Activated T-cell treated with anti-CD3 and anti-CD28 coated beads, Interleukin-2, amount 50 U/mL, for 24 hours (primary cell): ENCODE measurements around the gene CACNA1C.

Experiments used
- DNase-seq: peaks from one replicate; pipeline ENCODE4 v3.0.0-alpha.2; 2020
- H3K27ac Mint-ChIP-seq: 2 replicates; pipeline ENCODE4 v1.8.0; 2020; ENCODE audit warnings: mild to moderate bottlenecking, mixed read lengths
- H3K27me3 Mint-ChIP-seq: 2 replicates; pipeline ENCODE4 v1.8.0; 2020; ENCODE audit warnings: mixed read lengths
- H3K36me3 Mint-ChIP-seq: 2 replicates; pipeline ENCODE4 v1.8.0; 2020; ENCODE audit warnings: low read depth, mixed read lengths
- H3K4me1 Mint-ChIP-seq: 2 replicates; pipeline ENCODE4 v1.8.0; 2020; ENCODE audit warnings: low read depth, mixed read lengths
- H3K4me3 Mint-ChIP-seq: 2 replicates; pipeline ENCODE4 v1.8.0; 2020; ENCODE audit warnings: mild to moderate bottlenecking, moderate library complexity, mixed read lengths
- H3K9me3 Mint-ChIP-seq: 2 replicates; pipeline ENCODE4 v1.8.0; 2020; ENCODE audit warnings: mixed read lengths

CACNA1C gene

DNA sequence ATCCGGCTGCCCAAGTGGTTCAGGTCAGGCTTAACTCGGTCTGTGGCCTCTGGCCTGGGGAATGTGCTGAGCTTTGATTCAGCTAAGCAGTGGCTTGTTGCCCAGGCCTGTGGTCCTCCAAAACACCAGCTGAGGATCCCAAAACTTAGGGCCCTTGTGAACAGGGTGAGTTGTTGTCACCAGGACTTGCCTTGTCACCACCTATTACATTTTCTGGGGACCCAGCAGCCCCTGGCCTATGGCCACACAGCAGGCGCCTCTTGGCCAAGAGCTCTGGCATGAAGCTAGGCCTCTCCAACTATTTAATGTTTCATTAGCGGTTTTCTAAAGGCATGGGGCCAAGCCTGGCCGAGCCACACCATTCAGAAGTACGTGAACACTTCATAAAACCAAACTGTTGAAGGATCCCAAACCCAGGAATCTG, 343.7 kb downstream of the CACNA1C start:
- no peaks in the 10 kb centered on the region for H3K9me3 Mint-ChIP-seq
- DNase-seq, result no peak
- H3K27me3 Mint-ChIP-seq, result peaks cover 6% of the 10 kb centered on the region
- no peaks in the 10 kb centered on the region for H3K4me1 Mint-ChIP-seq
- H3K36me3 Mint-ChIP-seq, result no peaks in the 10 kb centered on the region
- no peak overlapping the region for H3K4me3 Mint-ChIP-seq
- H3K27ac Mint-ChIP-seq, result no peak overlapping the region

DNA sequence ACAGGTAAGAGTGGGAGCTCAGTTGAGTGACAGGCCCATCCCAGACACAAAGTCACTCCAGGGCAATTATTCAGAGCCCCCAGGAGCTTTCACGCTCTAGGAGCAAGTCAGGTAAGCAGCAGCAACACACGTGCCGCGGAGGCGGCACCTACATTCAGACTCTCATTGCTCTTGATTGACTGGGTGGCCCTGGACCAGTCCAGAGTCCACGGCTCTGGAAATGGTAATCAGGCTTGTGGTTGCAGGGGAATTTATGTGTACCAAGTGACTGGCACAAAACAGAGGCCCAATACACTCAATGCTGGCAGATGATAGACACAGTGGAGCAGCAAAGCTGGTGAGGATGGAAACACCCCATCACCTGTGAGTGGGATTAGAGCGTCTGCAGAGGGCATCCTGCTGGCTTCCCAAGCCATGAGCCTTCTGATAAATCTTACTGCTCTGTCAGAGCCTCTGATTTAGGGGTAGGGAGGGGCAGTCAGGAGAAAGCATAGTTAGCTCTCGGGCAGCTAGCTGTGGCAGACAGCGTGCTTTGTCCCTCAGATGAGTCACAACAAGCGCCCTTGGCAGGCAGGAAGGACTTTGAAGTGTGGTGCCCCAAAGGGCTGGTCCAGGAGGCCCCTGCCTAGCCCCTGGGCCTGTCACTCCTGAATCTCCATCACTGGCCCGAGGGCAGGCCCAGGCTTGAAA, 344.7 kb downstream of the CACNA1C start:
- DNase-seq, result no peak
- Mint-ChIP-seq H3K27me3 (peaks cover 6% of the 10 kb centered on the region), H3K4me1 (no peaks in the 10 kb centered on the region), H3K9me3 (no peaks in the 10 kb centered on the region), H3K4me3 (no peak overlapping the region), H3K27ac (no peak overlapping the region), H3K36me3 (no peaks in the 10 kb centered on the region)

DNA sequence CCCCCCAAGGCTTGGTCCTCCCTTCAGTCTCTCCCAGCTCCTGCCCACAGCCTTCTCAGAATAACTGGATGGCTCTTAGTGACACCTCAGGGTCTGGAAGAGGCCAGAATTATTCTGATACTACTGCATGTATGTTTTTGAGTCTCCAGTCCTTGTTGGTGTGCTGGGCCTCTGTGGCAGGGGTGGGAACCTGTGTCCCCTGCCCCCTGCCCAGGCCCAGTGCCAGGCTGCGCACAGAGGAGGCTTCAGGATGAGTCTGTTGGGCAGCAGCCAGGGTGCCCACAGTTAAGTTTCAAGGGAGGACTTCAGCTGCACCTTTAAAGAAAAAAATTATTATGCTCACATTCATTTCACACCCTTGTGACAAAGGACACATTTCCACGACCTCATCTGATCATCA, 348.3 kb downstream of the CACNA1C start:
- H3K4me1 Mint-ChIP-seq, result no peaks in the 10 kb centered on the region
- DNase-seq, result no peak
- H3K27ac Mint-ChIP-seq, result no peak overlapping the region
- H3K36me3 Mint-ChIP-seq, result no peaks in the 10 kb centered on the region
- H3K27me3 Mint-ChIP-seq, result peaks cover under 1% of the 10 kb centered on the region
- no peaks in the 10 kb centered on the region for H3K9me3 Mint-ChIP-seq
- H3K4me3 Mint-ChIP-seq, result no peak overlapping the region

DNA sequence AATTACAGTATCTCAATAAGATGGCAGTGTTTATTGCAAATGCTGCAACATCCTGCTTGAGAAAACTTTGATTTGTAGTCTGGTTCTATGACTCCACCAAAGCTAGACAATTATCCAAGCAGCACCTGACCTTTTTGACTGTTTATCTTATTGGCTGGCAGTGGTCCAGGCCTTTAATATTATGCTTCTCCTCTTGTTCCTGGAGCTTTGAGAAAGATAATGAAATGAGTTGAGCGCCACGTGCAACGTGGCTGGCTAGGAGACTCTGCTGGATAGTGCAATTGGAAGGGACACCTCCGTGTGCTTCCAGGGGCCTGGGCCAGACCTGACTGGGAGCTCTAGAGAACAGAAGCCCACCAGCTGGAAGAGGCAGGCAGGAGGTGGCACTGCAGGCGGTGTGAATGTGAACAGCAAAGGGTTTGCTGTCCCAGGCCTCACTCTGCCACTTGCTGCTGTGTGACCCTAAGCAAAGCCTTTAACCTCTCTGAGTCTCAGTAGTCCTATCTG, 349.3 kb downstream of the CACNA1C start:
- Mint-ChIP-seq H3K4me1 (no peaks in the 10 kb centered on the region), H3K9me3 (no peaks in the 10 kb centered on the region), H3K27ac (no peak overlapping the region), H3K36me3 (no peaks in the 10 kb centered on the region), H3K4me3 (no peak overlapping the region), H3K27me3 (no peaks in the 10 kb centered on the region)
- no peak for DNase-seq

DNA sequence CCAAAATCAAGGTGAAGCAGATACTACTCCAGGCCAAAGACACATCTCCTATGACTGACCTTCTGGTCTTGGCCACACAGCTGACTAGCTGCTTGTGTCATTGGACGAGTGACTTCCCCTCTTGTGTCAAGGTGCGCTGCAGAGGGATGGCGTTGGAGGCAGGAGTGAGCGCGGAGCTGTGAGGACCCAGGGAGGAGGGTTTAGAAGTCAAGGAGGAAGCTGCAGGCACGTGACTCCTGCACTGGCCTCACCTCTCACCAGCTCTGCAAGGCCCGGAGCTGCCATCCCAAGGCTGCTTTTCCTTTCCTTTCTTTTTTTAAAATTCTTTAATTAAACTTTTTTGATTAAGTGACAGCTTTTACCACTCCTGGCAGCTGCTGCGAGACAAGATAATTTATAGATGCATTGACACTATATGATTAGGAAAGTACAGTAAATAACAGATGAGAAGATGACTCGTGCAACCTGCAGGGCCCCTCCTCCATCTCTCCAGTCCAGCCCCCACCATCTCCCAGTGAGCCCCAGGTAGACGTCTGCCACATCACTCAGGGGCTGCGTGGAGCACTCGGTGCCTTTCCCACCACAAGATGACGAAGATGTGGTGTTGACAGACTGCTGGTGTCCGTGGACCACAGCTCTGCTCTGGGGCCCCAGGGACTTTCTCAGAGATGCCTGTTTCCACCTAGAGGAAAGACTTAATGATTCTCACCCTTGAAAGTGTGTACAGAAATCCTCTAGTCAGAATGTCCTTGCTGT, 350.6 kb downstream of the CACNA1C start:
- no peaks in the 10 kb centered on the region for H3K9me3 Mint-ChIP-seq
- H3K27ac Mint-ChIP-seq, result no peak overlapping the region
- DNase-seq, result no peak
- H3K4me3 Mint-ChIP-seq, result no peak overlapping the region
- no peaks in the 10 kb centered on the region for H3K36me3 Mint-ChIP-seq
- H3K27me3 Mint-ChIP-seq, result no peaks in the 10 kb centered on the region
- no peaks in the 10 kb centered on the region for H3K4me1 Mint-ChIP-seq

DNA sequence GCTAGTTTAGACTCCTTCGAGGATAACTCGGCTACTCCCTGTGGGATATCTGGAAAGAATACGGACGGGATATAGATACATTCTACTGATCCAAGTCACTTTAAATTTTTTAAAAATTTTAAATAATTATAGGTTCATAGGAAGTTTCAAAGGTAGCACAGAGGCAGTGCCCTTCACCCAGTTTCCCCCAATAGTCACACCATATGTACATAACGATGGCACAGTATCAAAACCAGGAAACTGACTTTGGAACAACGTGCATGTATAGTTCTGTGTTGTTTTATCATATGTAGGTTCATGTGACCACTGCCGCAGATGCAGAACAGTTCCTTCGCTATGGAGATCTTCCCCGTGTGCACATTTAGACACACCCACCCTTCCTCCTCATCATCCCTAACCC, 352.3 kb downstream of the CACNA1C start:
- H3K36me3 Mint-ChIP-seq, result no peaks in the 10 kb centered on the region
- H3K4me1 Mint-ChIP-seq, result no peaks in the 10 kb centered on the region
- H3K27me3 Mint-ChIP-seq, result no peaks in the 10 kb centered on the region
- H3K9me3 Mint-ChIP-seq, result no peaks in the 10 kb centered on the region
- no peak for DNase-seq
- no peak overlapping the region for H3K27ac Mint-ChIP-seq
- H3K4me3 Mint-ChIP-seq, result no peak overlapping the region

DNA sequence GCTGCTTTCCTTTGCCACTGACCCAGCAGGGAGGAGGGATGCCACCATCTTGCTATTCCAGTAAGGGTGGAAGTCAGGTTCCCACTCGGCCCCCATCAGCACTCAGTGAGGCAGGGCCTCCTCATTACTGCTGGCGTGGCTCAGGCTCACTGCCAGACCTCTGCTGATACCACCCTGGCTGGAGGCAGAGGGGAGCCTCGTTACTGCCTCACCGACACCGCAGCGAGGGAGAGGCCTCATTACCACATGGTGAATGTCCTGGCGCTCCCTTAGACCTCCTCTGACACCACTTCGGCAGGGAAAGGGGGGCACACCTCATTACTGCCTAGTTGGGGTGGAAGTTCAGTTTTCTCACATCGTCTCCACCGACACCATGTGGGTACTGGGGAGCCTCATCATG, 354.1 kb downstream of the CACNA1C start:
- Mint-ChIP-seq H3K36me3 (no peaks in the 10 kb centered on the region), H3K4me3 (no peak overlapping the region), H3K27me3 (no peaks in the 10 kb centered on the region), H3K27ac (no peak overlapping the region), H3K9me3 (no peaks in the 10 kb centered on the region), H3K4me1 (no peaks in the 10 kb centered on the region)
- no peak for DNase-seq

DNA sequence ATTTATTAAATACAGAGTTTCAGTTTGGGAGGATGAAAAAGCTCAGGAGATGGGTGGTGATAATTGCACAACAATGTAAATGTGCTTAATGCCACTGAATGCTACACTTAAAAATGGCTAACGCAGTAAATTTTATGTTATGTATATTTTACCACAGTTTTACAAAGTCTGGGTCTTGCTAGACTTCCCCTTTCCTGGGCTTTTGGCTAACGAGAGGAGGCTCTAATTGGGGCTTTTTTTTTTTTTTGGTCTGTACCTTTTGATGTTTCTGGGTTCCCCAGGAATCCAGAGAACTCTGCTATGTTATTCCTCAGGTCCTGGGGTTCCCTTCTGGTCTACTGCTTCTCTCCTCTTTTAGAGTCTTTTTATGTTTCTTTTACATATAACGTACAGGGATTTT, 355.5 kb downstream of the CACNA1C start:
- Mint-ChIP-seq H3K36me3 (no peaks in the 10 kb centered on the region), H3K9me3 (no peaks in the 10 kb centered on the region), H3K27me3 (no peaks in the 10 kb centered on the region), H3K4me3 (no peak overlapping the region), H3K27ac (no peak overlapping the region), H3K4me1 (no peaks in the 10 kb centered on the region)
- DNase-seq, result no peak

DNA sequence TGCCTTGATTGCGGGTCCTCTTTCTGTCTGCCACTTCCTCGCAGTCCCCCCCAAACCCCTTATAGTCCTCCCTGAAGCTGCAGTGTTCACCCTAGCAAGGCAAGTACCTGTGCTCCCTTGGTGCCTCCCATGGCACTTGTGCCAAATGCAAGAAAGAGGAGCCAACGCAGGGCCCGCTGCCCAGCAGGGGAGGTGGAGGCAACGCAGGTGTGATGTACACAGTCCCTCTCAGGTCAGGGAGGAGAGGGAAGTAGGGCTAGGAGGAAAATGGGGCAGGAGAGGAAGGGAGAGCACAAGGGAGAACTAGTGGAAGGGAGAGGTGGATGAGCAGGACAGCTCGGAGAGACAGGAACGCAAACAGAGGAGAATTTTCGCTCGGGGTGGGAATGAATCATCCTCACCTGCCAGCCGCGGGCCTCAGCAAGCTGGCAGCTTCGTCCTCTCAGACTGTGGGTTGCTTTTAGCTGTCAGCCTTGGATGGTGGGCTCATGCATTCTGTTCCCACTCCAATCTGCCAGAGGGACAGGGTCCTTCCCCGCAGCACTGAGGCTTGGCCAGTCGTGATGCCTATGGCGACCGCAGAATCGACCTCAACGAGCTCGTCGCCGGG, 357.0 kb downstream of the CACNA1C start:
- no peaks in the 10 kb centered on the region for H3K27me3 Mint-ChIP-seq
- no peaks in the 10 kb centered on the region for H3K36me3 Mint-ChIP-seq
- H3K4me3 Mint-ChIP-seq, result no peak overlapping the region
- H3K9me3 Mint-ChIP-seq, result no peaks in the 10 kb centered on the region
- no peaks in the 10 kb centered on the region for H3K4me1 Mint-ChIP-seq
- no peak for DNase-seq
- no peak overlapping the region for H3K27ac Mint-ChIP-seq

DNA sequence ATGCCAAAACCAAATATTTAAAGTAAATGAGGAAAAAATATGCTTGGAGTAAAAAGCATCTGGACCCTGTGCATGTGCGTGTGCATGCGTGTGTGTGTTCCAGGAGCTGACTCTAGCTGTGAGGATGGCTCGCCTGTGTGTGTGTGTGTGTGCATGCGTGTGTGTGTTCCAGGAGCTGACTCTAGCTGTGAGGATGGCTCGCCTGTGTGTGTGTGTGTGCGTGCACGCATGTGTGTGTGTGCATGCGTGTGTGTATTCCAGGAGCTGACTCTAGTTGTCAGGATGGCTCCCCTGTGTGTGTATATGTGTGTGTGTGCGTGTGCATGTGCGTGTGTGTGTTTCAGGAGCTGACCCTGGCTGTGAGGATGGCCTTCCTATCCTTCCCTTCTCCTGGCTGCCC, 357.7 kb downstream of the CACNA1C start:
- no peaks in the 10 kb centered on the region for H3K27me3 Mint-ChIP-seq
- no peak overlapping the region for H3K4me3 Mint-ChIP-seq
- H3K27ac Mint-ChIP-seq, result no peak overlapping the region
- H3K9me3 Mint-ChIP-seq, result no peaks in the 10 kb centered on the region
- H3K4me1 Mint-ChIP-seq, result no peaks in the 10 kb centered on the region
- no peaks in the 10 kb centered on the region for H3K36me3 Mint-ChIP-seq
- no peak for DNase-seq

DNA sequence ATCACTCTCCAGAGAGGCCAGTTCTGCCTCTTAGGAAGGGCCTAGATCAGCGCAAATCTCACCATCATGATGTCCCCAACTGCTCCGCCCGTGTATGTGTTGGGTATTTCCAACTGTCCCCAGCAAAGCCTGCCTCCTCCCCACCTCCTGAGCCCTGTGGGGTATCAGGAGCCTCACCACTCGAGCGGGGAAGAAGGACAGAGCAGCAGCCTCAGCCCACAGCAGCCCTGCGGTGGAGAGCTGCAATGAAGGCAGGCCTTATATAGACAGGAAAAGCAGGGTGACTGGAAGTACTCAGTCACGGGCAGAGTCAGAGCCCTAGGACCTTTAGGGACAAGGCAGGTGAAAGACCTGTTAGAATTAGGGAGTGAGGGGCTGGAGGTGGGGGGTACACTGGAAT, 358.2 kb downstream of the CACNA1C start:
- Mint-ChIP-seq H3K27me3 (no peaks in the 10 kb centered on the region), H3K9me3 (no peaks in the 10 kb centered on the region), H3K36me3 (no peaks in the 10 kb centered on the region), H3K4me3 (no peak overlapping the region), H3K27ac (no peak overlapping the region), H3K4me1 (no peaks in the 10 kb centered on the region)
- no peak for DNase-seq

DNA sequence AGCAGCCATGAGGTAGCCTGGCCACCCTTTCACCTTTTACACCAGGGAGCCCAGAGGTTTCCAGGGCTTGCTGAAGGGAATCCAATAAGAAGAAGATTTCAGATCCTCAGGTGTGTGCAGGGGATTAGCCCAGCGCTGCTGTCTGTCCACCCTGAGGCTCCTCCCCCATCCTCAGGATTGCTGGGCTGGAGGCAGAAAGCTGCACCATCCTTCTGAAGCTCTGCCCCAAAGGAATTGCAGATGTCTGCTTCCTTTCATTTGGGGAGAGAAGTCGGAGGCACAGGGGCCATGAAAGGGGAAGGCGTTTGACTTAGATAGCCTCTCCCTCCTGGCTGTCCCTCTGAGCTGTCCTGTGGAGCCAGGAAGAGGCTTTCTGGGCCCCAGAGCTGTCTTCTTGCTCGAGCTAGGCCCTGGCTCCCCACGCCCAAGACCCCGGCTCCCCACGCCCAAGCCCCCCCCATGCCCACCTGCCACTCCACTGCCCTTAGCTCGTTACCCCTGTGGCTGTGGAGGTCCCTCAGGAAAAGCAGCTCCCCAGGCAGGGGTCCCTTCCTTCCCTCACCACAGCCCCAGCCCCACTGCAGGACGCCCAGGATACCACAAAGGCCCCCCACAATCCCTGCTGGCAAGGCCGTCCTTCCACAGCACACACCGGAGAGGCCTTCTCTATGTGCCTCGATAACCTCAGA, 359.0 kb downstream of the CACNA1C start:
- Mint-ChIP-seq H3K9me3 (no peaks in the 10 kb centered on the region), H3K4me3 (no peak overlapping the region), H3K4me1 (no peaks in the 10 kb centered on the region), H3K27ac (no peak overlapping the region), H3K27me3 (no peaks in the 10 kb centered on the region), H3K36me3 (no peaks in the 10 kb centered on the region)
- DNase-seq, result no peak

DNA sequence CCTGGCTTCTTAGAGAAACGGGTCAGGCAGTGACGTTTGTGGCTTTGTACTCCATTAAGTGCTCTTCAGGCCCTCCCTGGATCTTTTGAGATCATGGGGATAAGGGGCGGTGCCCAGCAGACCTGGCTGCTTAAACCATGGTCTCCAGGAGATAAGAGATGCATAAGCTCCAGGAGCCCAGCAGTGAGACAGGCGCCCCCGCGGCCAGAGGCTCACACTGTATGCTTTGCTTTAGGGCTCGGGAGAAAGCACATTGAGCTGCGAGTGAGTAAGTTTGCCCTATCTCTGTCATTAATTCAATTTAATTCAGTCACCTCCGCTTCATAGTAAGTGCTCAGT, 359.5 kb downstream of the CACNA1C start:
- no peaks in the 10 kb centered on the region for H3K4me1 Mint-ChIP-seq
- no peaks in the 10 kb centered on the region for H3K9me3 Mint-ChIP-seq
- H3K4me3 Mint-ChIP-seq, result no peak overlapping the region
- no peaks in the 10 kb centered on the region for H3K27me3 Mint-ChIP-seq
- H3K27ac Mint-ChIP-seq, result no peak overlapping the region
- H3K36me3 Mint-ChIP-seq, result no peaks in the 10 kb centered on the region
- DNase-seq, result no peak

DNA sequence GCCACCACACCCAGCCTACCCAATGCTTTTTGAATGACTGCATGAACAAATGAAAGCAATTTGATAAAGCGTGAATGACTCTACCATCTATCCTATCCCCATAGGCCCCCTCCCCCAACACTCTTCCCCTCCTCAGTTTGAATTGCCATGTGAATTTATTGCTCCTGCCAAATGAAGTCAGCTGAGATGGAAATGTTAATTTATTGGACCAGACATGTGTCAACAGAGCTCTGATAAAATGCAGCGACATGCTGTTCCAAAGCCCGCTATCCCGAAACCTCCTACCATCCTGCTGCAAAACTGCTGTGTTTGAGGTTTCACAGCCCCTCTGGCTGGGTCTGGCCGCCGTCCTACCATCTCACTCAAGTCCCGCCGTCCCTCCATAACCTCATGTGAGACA, 360.5 kb downstream of the CACNA1C start:
- Mint-ChIP-seq H3K27me3 (no peaks in the 10 kb centered on the region), H3K36me3 (no peaks in the 10 kb centered on the region), H3K9me3 (no peaks in the 10 kb centered on the region), H3K4me1 (no peaks in the 10 kb centered on the region), H3K4me3 (no peak overlapping the region), H3K27ac (no peak overlapping the region)
- DNase-seq, result no peak
